Measurements from ENCODE around the gene AKIP1. TPM values are rescaled to one million over a fixed set of nuclear protein-coding genes. Genes with fewer than 3 reads are reported as not detected.
A peak's percentile ranks its signal among the peaks of the same experiment; 100 is the strongest.
"Not testable (repeated sequence)": the region's sequence is repeated elsewhere in the genome, so short reads cannot be mapped to it uniquely, and the experiment has no call there.

Gene AKIP1
- 23.5 TPM for polyA plus RNA-seq (ENCODE audit: insufficient read length)

GRCh38 chr11:8911029-8911823 lies at the start of gene AKIP1:
Gene AKIP1, plus strand, starts transcription at chr11:8911189. Its CDS starts 261 bp downstream, at chr11:8911450.
- peak; percentile 96 for DNase-seq (ENCODE audit: low read depth)

- DNase-seq (ENCODE audit: low read depth): no peak
These were observed 47.2 kb upstream of the AKIP1 start for GRCh38 chr11:8863838-8864237.

GRCh38 chr11:8865304-8865703 lies 45.7 kb upstream of the AKIP1 start:
- no peak for DNase-seq (ENCODE audit: low read depth)

- no peak for DNase-seq (ENCODE audit: low read depth)
These were observed 44.0 kb upstream of the AKIP1 start for GRCh38 chr11:8867035-8867434.

- DNase-seq (ENCODE audit: low read depth): no peak
These were observed 42.9 kb upstream of the AKIP1 start for GRCh38 chr11:8867931-8868631.

- DNase-seq (ENCODE audit: low read depth): peak; percentile 53
These were observed 40.4 kb upstream of the AKIP1 start for GRCh38 chr11:8870411-8871170.

- peak; percentile 86 for DNase-seq (ENCODE audit: low read depth)
These were observed 39.7 kb upstream of the AKIP1 start for GRCh38 chr11:8871171-8871775.

- no peak for DNase-seq (ENCODE audit: low read depth)
These were observed 39.0 kb upstream of the AKIP1 start for GRCh38 chr11:8871962-8872361.

- DNase-seq (ENCODE audit: low read depth): no peak
These were observed 37.1 kb upstream of the AKIP1 start for GRCh38 chr11:8873741-8874405.

GRCh38 chr11:8878771-8879170 lies 32.2 kb upstream of the AKIP1 start:
- no peak for DNase-seq (ENCODE audit: low read depth)

- DNase-seq (ENCODE audit: low read depth): not testable (repeated sequence)
These were observed 29.4 kb upstream of the AKIP1 start for GRCh38 chr11:8881585-8881984.

GRCh38 chr11:8886322-8886721 lies 24.7 kb upstream of the AKIP1 start:
- DNase-seq (ENCODE audit: low read depth): no peak

- not testable (repeated sequence) for DNase-seq (ENCODE audit: low read depth)
These were observed 19.8 kb upstream of the AKIP1 start for GRCh38 chr11:8891185-8891584.

- no peak for DNase-seq (ENCODE audit: low read depth)
These were observed 11.8 kb upstream of the AKIP1 start for GRCh38 chr11:8899119-8899753.

GRCh38 chr11:8905528-8906165 lies 5.3 kb upstream of the AKIP1 start:
- DNase-seq (ENCODE audit: low read depth): no peak

- no peak for DNase-seq (ENCODE audit: low read depth)
These were observed 3.9 kb upstream of the AKIP1 start for GRCh38 chr11:8907116-8907515.

- DNase-seq (ENCODE audit: low read depth): no peak
These were observed 2.9 kb upstream of the AKIP1 start for GRCh38 chr11:8908099-8908498.

GRCh38 chr11:8910649-8911026 lies 351 bp upstream of the AKIP1 start:
- no peak for DNase-seq (ENCODE audit: low read depth)

GRCh38 chr11:8913961-8914660 lies 3.1 kb downstream of the AKIP1 start:
- DNase-seq (ENCODE audit: low read depth): no peak

- DNase-seq (ENCODE audit: low read depth): no peak
These were observed 3.7 kb downstream of the AKIP1 start for GRCh38 chr11:8914661-8915018.
